NCI-H748 (cell line): ENCODE measurements around the gene KCNG4.
"Not testable (repeated sequence)": the region's sequence is repeated elsewhere in the genome, so short reads cannot be mapped to it uniquely, and the experiment has no call there.

Source experiments
- DNase-seq: peaks from one replicate; lab custom pipeline; 2025; ENCODE audit not compliant: unreplicated experiment; lab: John Stamatoyannopoulos, UW

The KCNG4 gene

GRCh38 chr16:84237994-84238750 is 1.6 kb downstream of the KCNG4 start:
- DNase-seq = no peak

- no peak for DNase-seq
Measured at GRCh38 chr16:84236671-84237070, 3.1 kb downstream of the KCNG4 start.

DNA sequence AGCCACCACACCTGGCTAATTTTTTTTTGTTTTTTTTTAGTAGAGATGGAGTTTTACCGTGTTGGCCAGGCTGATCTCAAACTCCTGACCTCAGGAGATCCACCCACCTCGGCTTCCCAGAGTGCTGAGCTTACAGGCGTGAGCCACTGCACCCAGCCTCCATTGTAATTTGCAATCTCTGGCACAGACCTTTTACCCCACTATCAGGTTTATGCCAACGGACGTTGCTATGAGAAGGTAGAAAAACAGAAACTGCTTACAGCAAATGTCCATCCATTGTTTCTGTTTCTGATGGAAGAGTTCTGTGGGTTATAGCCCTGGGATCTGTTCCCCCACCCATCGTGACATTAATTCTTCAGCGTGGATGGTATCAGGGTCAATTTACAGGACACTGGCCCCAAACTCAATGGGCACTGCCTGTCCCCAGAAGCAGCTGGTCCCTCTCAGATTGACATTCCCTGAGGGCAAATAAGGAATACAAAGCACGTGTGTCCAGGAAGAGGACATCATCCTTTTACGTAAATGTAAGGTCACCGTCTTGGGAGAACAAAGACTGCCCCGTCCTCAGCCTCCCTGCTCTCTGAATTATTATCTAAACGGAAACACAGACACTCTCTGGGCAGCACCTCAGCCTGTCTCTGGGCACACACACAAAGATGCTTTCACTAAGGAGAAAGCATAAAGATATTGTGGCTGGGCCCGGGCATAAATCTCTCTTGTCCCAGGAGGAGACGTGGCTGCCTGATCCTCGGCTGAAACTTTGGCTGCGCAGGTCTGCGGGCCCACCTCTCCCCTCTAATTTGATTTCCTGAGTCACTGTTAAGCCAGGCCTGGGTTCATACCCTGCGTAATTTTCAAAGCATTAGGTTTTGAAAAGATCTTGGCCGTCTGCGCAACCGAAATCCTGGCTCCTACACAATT is 5.2 kb downstream of the KCNG4 start:
- no peak for DNase-seq

GRCh38 chr16:84233748-84234147 is 6.1 kb downstream of the KCNG4 start:
- DNase-seq = no peak

DNA sequence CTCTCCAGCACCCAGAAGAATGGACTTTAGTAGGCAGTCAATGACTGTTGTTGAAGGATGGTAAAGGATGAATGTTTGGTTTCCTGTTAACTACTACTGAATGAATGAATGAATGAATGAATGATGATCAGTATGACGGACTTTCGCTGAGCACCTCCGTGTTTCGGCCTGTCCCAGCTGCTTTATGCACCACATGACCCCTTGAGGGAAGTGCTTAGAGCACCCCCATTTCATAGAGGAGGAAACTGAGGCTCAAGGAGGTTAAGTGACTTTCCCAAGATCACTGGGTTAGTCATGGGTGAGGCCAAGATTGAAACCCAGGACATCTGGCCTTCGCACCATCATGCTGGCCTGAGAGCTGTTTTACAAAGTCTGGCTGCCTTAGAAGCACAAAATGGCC is 6.8 kb downstream of the KCNG4 start:
- DNase-seq = no peak

DNA sequence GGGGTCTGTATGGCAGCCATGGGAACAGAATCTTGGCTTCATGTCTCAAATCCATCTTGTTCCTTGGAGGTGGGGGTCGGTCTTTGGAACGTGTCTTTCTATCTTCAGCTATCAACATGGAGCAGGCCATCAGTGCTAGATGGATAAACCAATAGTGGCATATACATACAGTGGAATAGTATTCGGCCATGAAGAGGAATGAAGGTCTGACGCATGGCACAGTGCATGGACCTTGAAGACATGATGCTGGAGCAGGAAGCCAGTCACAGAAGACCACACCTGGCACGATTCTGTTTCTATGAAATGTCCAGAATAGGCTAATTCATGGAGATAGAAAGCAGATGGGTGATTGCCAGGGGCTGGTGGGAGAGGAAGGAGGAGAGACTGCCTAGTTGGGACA is 7.8 kb downstream of the KCNG4 start:
- DNase-seq = no peak

DNA sequence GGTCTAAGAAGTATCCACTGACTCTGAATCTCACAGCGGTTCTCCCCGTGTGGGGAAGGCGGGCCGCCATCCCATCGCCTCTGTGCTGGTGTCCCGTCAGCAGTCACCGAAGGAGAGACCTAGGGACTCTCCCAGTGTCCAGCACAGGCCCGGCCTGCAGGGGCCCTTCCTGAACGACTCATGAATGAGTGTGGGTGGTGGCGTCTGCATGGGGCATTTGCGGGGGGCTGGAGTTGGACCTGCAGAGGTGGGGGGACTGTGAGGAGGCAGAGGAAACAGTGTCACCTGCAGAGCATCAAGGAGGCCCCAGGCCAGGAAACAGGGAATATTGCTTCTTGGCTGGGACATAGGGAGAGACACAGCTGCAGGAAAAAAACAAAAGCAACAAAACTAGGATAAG is 10.3 kb downstream of the KCNG4 start:
- DNase-seq = no peak

DNA sequence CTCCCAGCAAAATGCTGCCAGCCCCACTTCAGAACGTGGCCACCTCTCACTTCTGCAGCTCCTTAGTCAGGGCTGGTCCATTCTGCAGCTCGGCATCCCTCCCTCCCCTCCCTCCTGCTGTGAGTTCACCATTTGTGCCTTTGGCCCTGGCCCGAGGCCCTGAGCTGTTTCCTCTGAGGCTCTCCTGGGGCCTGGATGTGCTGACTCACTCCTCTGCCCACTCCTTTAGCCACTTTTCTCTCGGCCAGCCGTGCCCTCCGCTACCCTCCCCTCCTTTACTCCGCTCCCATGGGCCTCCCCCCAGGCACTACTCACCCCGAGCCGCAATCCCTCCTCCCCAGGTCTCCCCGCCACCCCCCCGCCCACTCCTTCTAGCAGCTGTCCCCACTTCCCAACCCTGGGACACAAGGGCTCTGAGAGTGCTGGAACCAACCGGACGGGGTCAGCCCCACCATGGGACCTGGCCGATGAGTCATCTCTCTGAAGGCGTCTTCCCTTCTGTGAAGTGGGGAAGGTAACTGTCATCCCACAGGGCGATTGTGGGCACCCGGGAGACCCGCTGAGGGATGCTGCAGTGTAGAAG is 11.5 kb downstream of the KCNG4 start:
- no peak for DNase-seq

DNA sequence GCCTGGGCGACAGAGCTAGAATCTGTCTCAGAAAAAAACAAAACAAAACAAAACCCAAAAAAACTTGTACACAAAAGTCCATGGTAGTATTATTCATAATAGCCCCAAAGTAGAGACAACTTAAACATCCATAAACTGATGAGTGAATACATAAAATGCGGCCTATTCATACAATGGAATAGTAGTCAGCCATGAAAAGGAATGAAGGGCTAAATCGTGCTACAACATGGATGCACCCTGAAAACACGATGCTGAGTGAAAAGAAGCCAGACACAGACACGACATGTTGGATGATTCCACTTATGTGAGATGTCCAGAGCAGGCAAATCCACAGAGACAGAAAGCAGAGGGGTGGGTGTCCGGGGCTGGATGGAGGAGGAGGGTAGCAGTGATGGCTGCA is 12.3 kb downstream of the KCNG4 start:
- no peak for DNase-seq

GRCh38 chr16:84226026-84226425 is 13.8 kb downstream of the KCNG4 start:
- no peak for DNase-seq

DNA sequence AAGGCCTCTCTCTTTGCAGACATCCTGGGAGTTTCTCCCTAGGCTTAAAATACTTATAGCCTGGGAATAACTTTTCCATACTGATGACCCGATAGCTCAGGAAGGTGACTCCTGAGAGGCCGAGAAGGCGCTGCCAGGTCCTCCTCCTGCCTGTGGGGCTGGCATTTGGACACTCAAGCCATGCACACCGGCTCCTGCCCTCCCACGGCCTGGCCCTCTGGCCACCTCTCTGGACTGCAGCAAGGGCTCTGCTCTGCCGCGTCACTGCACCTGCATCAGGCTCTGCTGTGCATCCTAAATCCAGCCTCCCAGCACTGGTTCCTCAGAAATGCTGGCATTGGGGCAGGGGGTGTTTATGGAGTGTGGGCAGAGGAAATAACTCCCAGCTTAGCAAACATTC is 14.2 kb downstream of the KCNG4 start:
- DNase-seq = no peak

DNA sequence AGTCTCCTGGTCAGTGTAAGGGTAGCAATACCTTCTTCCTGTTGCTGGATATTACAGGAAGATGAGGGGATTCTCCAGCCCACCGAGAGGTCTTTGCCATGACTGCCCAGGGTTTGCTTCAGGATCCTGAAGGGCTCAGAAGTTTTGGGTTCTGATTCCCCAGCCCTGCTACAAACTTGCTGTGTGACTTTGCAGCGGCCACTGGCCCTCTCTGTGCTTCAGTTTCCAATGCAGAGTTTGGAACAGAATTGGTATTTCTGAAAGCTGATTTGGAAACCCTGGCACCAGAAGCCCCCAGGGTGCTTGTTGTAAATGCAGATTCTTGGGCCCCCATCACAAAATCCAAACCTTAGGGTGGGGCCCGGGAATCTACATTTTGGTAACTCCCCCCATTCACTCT is 14.7 kb downstream of the KCNG4 start:
- DNase-seq = no peak

DNA sequence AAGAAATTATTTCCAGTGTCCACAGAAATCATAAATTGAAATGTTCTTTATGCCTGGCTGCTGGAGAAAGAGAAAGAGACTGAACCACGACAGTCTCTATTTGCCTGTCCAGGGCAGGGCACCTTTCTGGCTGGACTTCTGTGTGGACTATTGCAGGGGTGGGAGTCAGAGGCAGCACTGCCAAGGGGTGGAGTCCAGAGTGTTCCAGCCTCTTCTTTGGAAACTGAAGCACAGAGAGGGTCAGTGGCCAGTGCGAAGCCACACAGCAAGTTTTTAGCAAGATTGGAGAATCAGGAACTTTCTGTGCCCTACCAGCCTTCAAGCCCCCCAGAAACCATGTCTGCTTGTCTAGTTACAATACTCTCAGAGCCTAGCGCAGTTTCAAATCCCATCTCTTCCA is 15.3 kb downstream of the KCNG4 start:
- no peak for DNase-seq

DNA sequence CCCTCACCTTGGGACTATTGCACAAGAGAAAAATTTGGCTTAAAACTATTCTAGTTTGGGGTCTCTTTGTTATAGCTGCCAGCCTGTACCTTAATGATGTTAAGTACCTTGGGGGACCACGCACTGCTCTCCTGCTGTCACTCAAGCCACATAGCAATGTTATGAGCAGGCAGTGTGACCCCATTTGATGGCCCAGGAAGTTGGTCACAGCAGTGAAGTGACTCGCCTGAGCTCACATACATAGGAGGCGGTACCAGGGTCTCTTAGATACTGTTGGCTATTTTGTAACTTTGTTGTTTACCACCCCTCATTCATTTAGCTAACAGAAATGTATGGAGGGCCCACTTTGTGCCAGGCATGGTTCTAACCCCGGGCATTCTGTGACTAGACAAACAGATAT is 16.4 kb downstream of the KCNG4 start:
- no peak for DNase-seq

DNA sequence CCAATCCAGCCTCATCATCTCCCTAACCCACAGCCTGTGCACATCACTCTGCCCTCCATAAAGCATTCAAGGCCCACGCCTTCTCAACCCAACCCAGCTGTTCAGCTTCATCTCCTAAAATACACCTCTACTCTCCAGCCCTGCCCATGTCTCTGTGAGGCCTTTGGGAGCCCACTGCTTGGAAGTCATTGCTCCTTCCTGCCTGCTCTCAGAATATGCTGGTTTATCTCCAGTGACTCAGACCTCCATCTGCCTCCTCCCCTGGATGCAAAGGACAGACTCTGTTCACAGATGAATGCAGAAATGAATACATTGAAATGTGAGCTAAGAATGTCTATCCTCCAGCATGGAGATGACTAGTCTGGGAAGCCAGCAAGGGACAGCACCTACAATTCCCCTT is 19.0 kb downstream of the KCNG4 start:
- DNase-seq = no peak

- DNase-seq = no peak
Measured at GRCh38 chr16:84218956-84219355, 20.9 kb downstream of the KCNG4 start.

- no peak for DNase-seq
Measured at GRCh38 chr16:84218176-84218823, 21.5 kb downstream of the KCNG4 start.

- not testable (repeated sequence) for DNase-seq
Measured at GRCh38 chr16:84216144-84216543, 23.7 kb downstream of the KCNG4 start.

DNA sequence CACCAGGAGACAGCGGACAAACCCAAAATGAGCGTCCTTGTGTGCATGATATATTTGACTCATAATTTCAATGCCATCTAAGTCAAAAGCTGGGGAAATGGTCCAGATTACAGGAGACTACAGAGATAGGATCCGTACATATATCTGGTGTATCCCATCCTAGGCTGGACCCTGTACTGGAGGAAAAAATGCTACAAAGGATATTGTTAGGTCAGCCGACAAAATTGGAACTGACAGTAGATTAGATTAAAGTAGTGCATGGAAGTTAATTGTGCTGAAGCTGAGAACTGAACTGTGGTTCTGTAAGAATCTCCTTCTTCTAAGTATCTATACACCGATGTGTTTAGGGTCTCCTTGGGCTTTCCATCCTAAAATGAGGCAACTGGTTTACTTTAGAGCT is 24.3 kb downstream of the KCNG4 start:
- no peak for DNase-seq

GRCh38 chr16:84214451-84215066 is 25.3 kb downstream of the KCNG4 start:
- no peak for DNase-seq

GRCh38 chr16:84212631-84213030 is 27.2 kb downstream of the KCNG4 start:
- no peak for DNase-seq
